Testis (tissue), 3 donors: ENCODE results near the gene RTN4RL2. TPM values are rescaled to one million over a fixed set of nuclear protein-coding genes. Genes with fewer than 3 reads are reported as not detected.
A peak's percentile ranks its signal among the peaks of the same experiment; 100 is the strongest.

Experiments used
- DNase-seq: peaks from one replicate; pipeline ENCODE4 v3.0.0-alpha.2; 2019
- H3K27ac ChIP-seq, 2 donors: fragments of 200-600 bp; sonication (generic); one replicate each; pipeline ENCODE4 v1.5.1; 2019
- H3K27me3 ChIP-seq: fragments of 200-600 bp; sonication (generic); one replicate; pipeline ENCODE4 v1.5.1; 2019
- H3K36me3 ChIP-seq: fragments of 200-600 bp; sonication (generic); one replicate; pipeline ENCODE4 v1.5.1; 2017; ENCODE audit warnings: low read depth; ENCODE audit errors: missing control alignments
- H3K4me1 ChIP-seq: fragments of 200-600 bp; sonication (generic); one replicate; pipeline ENCODE4 v1.5.1; 2019
- H3K4me3 ChIP-seq, 2 donors: fragments of 200-600 bp; sonication (generic); one replicate each; pipeline ENCODE4 v1.5.1; 2017 to 2019
- H3K9me3 ChIP-seq: fragments of 200-600 bp; sonication (generic); one replicate; pipeline ENCODE4 v1.5.1; 2017
- POLR2A ChIP-seq: fragments of 450-650 bp; IDR thresholded peaks from one replicate; pipeline ENCODE4 v1.6.1; 2017; ENCODE audit warnings: antibody characterized with exemption, mild to moderate bottlenecking, moderate library complexity
- WGBS, 2 donors: methylation state at CpG; one replicate each; pipeline ENCODE4 v1.1.5; 2018; 5-methylcytosine and 5-hydroxymethylcytosine counted together
- intact Hi-C: fragments of 100-400 bp; cut with DNase I; formaldehyde crosslinking; loops from one replicate; pipeline ENCODE4 v1.15.1; 2023; ENCODE audit warnings: low total_unique reads
- polyA plus RNA-seq: library from polyadenylated mRNA; stranded (reverse); fragments of 350-450 nt; fragmentation: Illumina TruSeq; extraction: RNeasy Lipid Tissue Mini Kit (QIAGEN cat#74804); gene quantifications from one replicate; pipeline ENCODE4 v1.2.3, GENCODE V29; 2014; ENCODE audit warnings: low read depth, low replicate concordance; ENCODE audit not compliant: insufficient read depth
- total RNA-seq, 2 donors: library from RNA; depleted of rRNA; stranded (reverse); fragments of >200 nt; gene quantifications; one replicate each; pipeline ENCODE4 v1.2.3, GENCODE V29; 2016
- TF ChIP-seq, protein P1 (sequence below), 3 experiments: fragments of 450-650 bp in 2 of 3; fragments of 200-600 bp in 1 of 3; sonication (generic) in 1 of 3; IDR thresholded peaks; one replicate each; pipeline ENCODE4 v1.5.1; 2016 to 2019; ENCODE audit warnings: antibody characterized with exemption in 3 of 3, mild to moderate bottlenecking in 2 of 3, moderate library complexity in 1 of 3

RTN4RL2 gene
- total and polyA plus RNA-seq, 3 donors from 2014 or later, result 2.3 to 3.2 (median 2.5) TPM

DNA sequence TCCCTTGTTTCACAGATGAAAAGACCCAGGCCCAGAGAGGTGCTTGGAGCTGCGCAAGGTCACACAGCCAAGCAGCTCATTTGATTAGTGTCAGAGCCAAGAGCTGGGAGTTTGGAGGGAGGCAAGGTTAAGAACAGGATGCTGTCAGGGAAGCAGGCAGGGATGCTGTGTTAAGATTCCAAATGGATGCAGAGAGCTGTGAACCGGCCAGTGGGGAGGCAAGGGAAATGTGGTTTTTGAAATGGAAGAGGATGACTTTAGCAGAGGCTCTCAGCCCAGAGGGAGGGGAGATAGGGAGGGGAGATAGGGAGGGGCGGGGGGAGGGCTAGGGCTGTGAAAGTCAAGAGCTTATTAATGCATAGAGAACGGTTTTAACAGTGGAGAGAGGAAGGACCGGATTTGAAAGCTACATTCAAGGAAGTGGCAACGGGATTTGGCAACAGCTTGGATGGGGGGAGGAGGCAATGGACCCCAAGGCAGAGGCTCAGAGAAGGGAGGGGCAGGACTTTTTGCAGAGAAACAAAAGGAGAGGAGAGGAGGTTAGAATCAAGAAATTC, 13.0 kb downstream of the RTN4RL2 start:
- intact Hi-C loops, result no loop called here
- 70 to 74% methylated on average over 6 of the region's 6 CpGs for WGBS, 2 donors
- TF ChIP-seq POLR2A, result no peak
- TF ChIP-seq, protein P1, sequence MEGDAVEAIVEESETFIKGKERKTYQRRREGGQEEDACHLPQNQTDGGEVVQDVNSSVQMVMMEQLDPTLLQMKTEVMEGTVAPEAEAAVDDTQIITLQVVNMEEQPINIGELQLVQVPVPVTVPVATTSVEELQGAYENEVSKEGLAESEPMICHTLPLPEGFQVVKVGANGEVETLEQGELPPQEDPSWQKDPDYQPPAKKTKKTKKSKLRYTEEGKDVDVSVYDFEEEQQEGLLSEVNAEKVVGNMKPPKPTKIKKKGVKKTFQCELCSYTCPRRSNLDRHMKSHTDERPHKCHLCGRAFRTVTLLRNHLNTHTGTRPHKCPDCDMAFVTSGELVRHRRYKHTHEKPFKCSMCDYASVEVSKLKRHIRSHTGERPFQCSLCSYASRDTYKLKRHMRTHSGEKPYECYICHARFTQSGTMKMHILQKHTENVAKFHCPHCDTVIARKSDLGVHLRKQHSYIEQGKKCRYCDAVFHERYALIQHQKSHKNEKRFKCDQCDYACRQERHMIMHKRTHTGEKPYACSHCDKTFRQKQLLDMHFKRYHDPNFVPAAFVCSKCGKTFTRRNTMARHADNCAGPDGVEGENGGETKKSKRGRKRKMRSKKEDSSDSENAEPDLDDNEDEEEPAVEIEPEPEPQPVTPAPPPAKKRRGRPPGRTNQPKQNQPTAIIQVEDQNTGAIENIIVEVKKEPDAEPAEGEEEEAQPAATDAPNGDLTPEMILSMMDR (IDR thresholded peaks at IDR 0.05), result no peak

DNA sequence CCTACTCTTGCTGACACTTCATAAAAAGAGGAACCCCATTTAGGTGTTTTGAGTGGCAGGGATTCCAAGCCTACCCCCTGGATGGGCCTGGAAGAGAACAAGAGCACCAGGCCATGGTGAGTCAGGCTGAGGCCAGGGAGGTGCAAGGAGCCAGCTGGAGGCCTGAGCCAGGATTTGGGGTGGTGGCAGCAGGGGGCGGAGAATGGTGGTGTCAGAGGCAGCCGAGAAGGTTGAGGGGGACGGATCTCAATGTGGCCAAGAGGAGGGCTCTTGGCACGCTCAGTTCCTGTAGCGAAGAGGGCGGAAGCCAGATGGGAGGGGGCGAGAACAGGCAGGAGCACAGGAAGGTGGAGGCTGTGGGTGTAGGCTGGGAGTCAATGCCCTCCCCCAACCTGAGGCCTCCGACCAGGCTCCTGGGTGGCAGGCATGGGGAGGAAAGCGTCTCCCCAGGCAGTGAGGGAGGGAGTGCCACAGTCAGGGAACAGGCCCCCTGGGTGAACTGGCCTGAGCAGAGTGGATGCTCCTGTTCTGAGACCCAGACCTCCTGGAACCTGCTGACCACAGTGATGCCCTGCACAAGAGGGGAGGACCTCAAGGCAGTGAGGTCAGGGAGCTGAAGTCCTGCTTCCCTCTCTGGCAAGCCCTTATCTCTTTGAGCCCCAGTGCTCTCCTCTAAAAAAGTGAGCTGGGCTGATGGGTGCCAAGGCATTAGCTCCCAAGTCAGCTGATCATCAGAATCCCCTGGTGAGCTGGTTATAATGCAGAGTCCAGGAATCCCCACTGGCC, 13.9 kb downstream of the RTN4RL2 start:
- 69 to 72% methylated on average over 9 of the region's 9 CpGs for WGBS, 2 donors
- no peaks in the 10 kb centered on the region for H3K27me3 ChIP-seq
- H3K4me1 ChIP-seq, result peaks cover 10% of the 10 kb centered on the region
- intact Hi-C loops, result no loop called here
- TF ChIP-seq, protein P1 (IDR thresholded peaks at IDR 0.05), result no peak
- TF ChIP-seq POLR2A, result no peak
- H3K27ac ChIP-seq, result no peak overlapping the region
- H3K36me3 ChIP-seq, result no peaks in the 10 kb centered on the region
- DNase-seq, result no peak
- H3K4me3 ChIP-seq, result no peak overlapping the region
- H3K9me3 ChIP-seq, result no peaks in the 10 kb centered on the region

More for the DNA sequence above, 13.0 kb downstream of the RTN4RL2 start:
- Histone ChIP-seq H3K4me3 (no peak overlapping the region), H3K36me3 (no peaks in the 10 kb centered on the region), H3K9me3 (no peaks in the 10 kb centered on the region), H3K27me3 (no peaks in the 10 kb centered on the region), H3K4me1 (peaks cover 10% of the 10 kb centered on the region), H3K27ac (no peak overlapping the region)
- no peak for DNase-seq

DNA sequence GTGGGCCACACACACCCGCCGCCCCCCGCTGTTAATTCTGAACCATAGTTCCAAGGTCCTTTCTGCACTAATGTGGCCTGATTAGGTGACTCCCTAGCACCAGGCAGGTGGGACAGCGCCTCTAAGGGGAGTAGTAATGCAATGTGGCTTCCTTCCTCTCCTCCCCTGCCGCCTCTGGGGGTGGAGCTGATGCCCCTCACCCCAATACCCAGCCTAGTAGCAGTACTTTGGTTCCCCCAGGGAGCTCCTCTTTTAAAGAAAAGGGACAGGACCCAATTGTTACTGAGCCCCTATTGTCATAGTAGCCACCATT, 14.4 kb downstream of the RTN4RL2 start:
- no peak for DNase-seq
- no peaks in the 10 kb centered on the region for H3K36me3 ChIP-seq
- H3K4me1 ChIP-seq, result peaks cover 10% of the 10 kb centered on the region
- 69 to 83% methylated on average over 2 to 5 of the region's 5 CpGs for WGBS, 2 donors
- TF ChIP-seq POLR2A, result no peak
- TF ChIP-seq, protein P1 (IDR thresholded peaks at IDR 0.05), result no peak
- no peak overlapping the region for H3K4me3 ChIP-seq
- H3K27ac ChIP-seq, result no peak overlapping the region
- no peaks in the 10 kb centered on the region for H3K27me3 ChIP-seq
- H3K9me3 ChIP-seq, result no peaks in the 10 kb centered on the region
- intact Hi-C loops, result no loop called here

DNA sequence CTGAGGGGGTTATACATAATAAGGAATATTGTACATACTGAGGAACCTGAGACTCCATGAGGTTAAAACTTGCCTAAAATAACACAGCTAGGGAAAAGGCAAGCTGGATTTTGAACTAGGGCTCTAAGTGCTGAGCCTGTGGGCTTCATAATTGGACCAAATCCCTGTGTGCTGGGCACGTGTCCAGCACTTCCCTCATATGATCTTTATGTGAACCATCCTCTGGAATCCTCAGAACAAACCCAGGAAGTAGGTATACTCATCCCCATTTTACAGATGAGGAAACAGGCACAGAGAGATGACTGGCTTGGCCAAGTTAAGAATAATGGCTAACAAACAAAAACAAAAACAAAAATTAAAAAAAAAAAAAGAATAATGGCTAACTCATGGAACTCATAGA, 14.9 kb downstream of the RTN4RL2 start:
- peaks cover 10% of the 10 kb centered on the region for H3K4me1 ChIP-seq
- no peak overlapping the region for H3K27ac ChIP-seq
- DNase-seq, result no peak
- no peaks in the 10 kb centered on the region for H3K9me3 ChIP-seq
- intact Hi-C loops, result no loop called here
- H3K4me3 ChIP-seq, result no peak overlapping the region
- TF ChIP-seq POLR2A, result no peak
- TF ChIP-seq, protein P1 (IDR thresholded peaks at IDR 0.05), result no peak
- 28 to 45% methylated on average over 1 of the region's 1 CpG for WGBS, 2 donors
- H3K36me3 ChIP-seq, result no peaks in the 10 kb centered on the region
- H3K27me3 ChIP-seq, result no peaks in the 10 kb centered on the region

DNA sequence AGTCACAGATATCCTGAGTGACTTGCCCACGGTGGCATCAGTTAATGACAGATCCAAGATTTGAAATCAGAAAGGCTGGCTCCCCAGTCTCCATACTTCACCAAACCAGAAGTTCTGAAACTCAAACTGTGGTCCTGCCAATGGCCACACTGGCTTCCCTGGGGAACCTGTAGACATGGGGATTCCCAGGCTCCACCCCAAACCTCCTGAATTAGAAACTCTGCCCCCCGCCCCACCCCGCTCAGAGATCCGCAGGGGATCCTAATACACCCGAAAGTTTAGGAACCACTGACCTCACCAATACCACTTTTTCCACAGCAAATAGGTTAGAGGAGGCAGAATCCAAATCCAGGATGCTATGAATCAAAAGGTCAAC, 15.3 kb downstream of the RTN4RL2 start:
- TF ChIP-seq, protein P1 (IDR thresholded peaks at IDR 0.05), result no peak
- no peak for TF ChIP-seq POLR2A
- H3K9me3 ChIP-seq, result no peaks in the 10 kb centered on the region
- peak overlapping the region in 1 of 2 donors; percentile 63 for H3K4me3 ChIP-seq
- H3K27ac ChIP-seq, result no peak overlapping the region
- intact Hi-C loops, result no loop called here
- no peaks in the 10 kb centered on the region for H3K27me3 ChIP-seq
- DNase-seq, result no peak
- 40 to 55% methylated on average over 1 to 5 of the region's 5 CpGs for WGBS, 2 donors
- H3K4me1 ChIP-seq, result peaks cover 10% of the 10 kb centered on the region
- no peaks in the 10 kb centered on the region for H3K36me3 ChIP-seq
